ENCODE measurements around the gene OR10A6. TPM values are rescaled to one million over a fixed set of nuclear protein-coding genes. Genes with fewer than 3 reads are reported as not detected.

The OR10A6 gene
- total and polyA plus RNA-seq, 8 donors = under 0.01 to 9.6 TPM; not detected in 6

- TF ChIP-seq EP300 (IDR thresholded peaks at IDR 0.05) = no peak
- TF ChIP-seq, protein P1, sequence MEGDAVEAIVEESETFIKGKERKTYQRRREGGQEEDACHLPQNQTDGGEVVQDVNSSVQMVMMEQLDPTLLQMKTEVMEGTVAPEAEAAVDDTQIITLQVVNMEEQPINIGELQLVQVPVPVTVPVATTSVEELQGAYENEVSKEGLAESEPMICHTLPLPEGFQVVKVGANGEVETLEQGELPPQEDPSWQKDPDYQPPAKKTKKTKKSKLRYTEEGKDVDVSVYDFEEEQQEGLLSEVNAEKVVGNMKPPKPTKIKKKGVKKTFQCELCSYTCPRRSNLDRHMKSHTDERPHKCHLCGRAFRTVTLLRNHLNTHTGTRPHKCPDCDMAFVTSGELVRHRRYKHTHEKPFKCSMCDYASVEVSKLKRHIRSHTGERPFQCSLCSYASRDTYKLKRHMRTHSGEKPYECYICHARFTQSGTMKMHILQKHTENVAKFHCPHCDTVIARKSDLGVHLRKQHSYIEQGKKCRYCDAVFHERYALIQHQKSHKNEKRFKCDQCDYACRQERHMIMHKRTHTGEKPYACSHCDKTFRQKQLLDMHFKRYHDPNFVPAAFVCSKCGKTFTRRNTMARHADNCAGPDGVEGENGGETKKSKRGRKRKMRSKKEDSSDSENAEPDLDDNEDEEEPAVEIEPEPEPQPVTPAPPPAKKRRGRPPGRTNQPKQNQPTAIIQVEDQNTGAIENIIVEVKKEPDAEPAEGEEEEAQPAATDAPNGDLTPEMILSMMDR (IDR thresholded peaks at IDR 0.05) = no peak
- no peak for TF ChIP-seq POLR2AphosphoS5 (IDR thresholded peaks at IDR 0.05)
- TF ChIP-seq POLR2A (IDR thresholded peaks at IDR 0.05) = no peak
- intact Hi-C loops (cut with DNase I; ENCODE audit: low total_unique reads) = no loop called here
- no peak overlapping the region for H3K27ac ChIP-seq
- no peak overlapping the region for H3K4me3 ChIP-seq
- 23 to 50% (median 44%) methylated on average over 1 of the region's 1 CpG for WGBS, 5 donors
- H3K4me1 ChIP-seq = peaks cover 0 to 29% (median 9%) of the 10 kb centered on the region in 4 donors
- H3K27me3 ChIP-seq = no peaks in the 10 kb centered on the region
- H3K36me3 ChIP-seq = no peaks in the 10 kb centered on the region
- DNase-seq = no peak
- no peaks in the 10 kb centered on the region for H3K9me3 ChIP-seq
Observed at GRCh38 chr11:7896009-7896785, 34.9 kb downstream of the OR10A6 start.

- no peak for DNase-seq
- Histone ChIP-seq H3K4me3 (no peak overlapping the region), H3K27ac (peak overlapping the region in 3 of 5 donors; percentile 29 to 34 (median 32)), H3K36me3 (no peaks in the 10 kb centered on the region), H3K27me3 (no peaks in the 10 kb centered on the region), H3K9me3 (no peaks in the 10 kb centered on the region), H3K4me1 (peaks cover 0 to 26% (median 9%) of the 10 kb centered on the region in 4 donors)
- intact Hi-C loops (cut with DNase I; ENCODE audit: low total_unique reads) = loop anchor here (5.0 kb wide), 1 partner anchor 88 kb away; no protein-coding TSS in a partner anchor
- WGBS, 5 donors = 18 to 51% (median 34%) methylated on average over 3 of the region's 3 CpGs
- TF ChIP-seq POLR2AphosphoS5 (IDR thresholded peaks at IDR 0.05) (no peak), POLR2A (IDR thresholded peaks at IDR 0.05) (no peak), EP300 (IDR thresholded peaks at IDR 0.05) (no peak)
- TF ChIP-seq, protein P1 (IDR thresholded peaks at IDR 0.05) = no peak
Observed at GRCh38 chr11:7894251-7894650, 36.8 kb downstream of the OR10A6 start.

DNA sequence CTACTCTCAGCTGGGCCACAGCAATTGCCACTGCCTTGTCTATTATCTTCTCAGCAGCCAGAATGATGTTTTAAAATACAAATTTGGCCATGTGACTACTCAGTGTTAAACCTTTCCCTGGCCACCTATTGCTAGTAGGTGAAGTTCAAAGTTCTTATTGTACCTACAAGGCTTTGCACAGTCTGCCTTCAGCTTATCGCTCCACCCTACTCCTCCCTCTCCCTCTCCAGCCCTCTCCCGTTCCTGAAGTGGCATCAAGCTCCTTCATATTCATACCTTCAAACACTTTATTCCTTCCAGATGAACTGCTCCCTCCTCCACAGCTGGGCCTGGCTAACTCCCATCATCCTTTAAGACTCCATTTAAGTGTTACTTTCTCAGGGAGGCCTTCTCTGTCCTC lies 37.3 kb downstream of the OR10A6 start:
- 25 to 66% (median 36%) methylated on average over 2 of the region's 2 CpGs for WGBS, 5 donors
- Histone ChIP-seq H3K27me3 (no peaks in the 10 kb centered on the region), H3K36me3 (no peaks in the 10 kb centered on the region), H3K4me1 (peaks cover 0 to 26% (median 9%) of the 10 kb centered on the region in 4 donors), H3K4me3 (no peak overlapping the region), H3K27ac (peak overlapping the region in 4 of 5 donors; percentile 9 to 34 (median 30)), H3K9me3 (no peaks in the 10 kb centered on the region)
- TF ChIP-seq POLR2A (IDR thresholded peaks at IDR 0.05) (no peak), POLR2AphosphoS5 (IDR thresholded peaks at IDR 0.05) (no peak), EP300 (IDR thresholded peaks at IDR 0.05) (no peak)
- TF ChIP-seq, protein P1 (IDR thresholded peaks at IDR 0.05) = no peak
- DNase-seq = peak in 1 of 2 donors; percentile 44
- intact Hi-C loops (cut with DNase I; ENCODE audit: low total_unique reads) = loop anchor here (5.0 kb wide), 1 partner anchor 89 kb away; no protein-coding TSS in a partner anchor

DNA sequence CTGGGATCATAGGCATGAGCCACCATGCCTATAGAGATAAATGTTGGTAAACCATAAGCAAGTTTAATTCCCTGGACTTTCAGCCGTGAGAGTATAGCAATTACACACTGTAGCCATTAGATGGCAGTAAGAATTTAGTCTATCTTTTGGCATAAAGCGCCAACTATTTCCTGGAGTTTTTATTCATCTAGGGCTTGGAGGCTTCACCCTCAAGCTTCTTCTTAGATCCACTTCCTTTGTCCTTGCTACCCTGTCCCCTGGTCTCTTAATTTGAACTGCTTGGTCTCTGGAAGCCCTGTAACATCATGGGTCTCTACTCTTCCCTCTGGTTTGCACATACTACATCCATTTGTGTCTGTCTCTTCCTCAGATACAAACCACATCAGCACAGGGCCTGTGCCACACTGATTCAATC lies 38.2 kb downstream of the OR10A6 start:
- DNase-seq = peak in 1 of 2 donors; percentile 70
- WGBS, 5 donors = 0 to 8% (median 7%) methylated on average over 2 of the region's 2 CpGs
- Histone ChIP-seq H3K27ac (peak overlapping the region in 2 of 5 donors; percentile 32 to 34), H3K4me1 (peaks cover 0 to 26% (median 9%) of the 10 kb centered on the region in 4 donors), H3K27me3 (no peaks in the 10 kb centered on the region), H3K36me3 (no peaks in the 10 kb centered on the region), H3K4me3 (no peak overlapping the region), H3K9me3 (no peaks in the 10 kb centered on the region)
- intact Hi-C loops (cut with DNase I; ENCODE audit: low total_unique reads) = loop anchor here (5.0 kb wide), 1 partner anchor 89 kb away; no protein-coding TSS in a partner anchor
- TF ChIP-seq POLR2AphosphoS5 (IDR thresholded peaks at IDR 0.05) = peak in 1 of 3 donors; percentile 17
- TF ChIP-seq POLR2A (IDR thresholded peaks at IDR 0.05) = no peak
- TF ChIP-seq, protein P1 (IDR thresholded peaks at IDR 0.05) = peak in 5 of 7 experiments; percentile 53 to 80 (median 60)
- no peak for TF ChIP-seq EP300 (IDR thresholded peaks at IDR 0.05)
